Panc1 (cell line): ENCODE results near the gene CIAO1.

Experiments used
- POLR2AphosphoS5 ChIP-seq: IDR thresholded peaks from 2 replicates; pipeline ENCODE4 v1.6.1; 2012; ENCODE audit warnings: mild to moderate bottlenecking, low read depth, low read length, moderate library complexity
- SIN3A ChIP-seq: IDR thresholded peaks from 2 replicates; pipeline ENCODE4 v1.6.1; 2012; ENCODE audit warnings: low read depth, mild to moderate bottlenecking, low read length, moderate library complexity, borderline replicate concordance; ENCODE audit not compliant: insufficient read depth
- TF ChIP-seq, protein P1 (sequence below): fragments of 450-650 bp; IDR thresholded peaks from 2 replicates; pipeline ENCODE4 v1.5.1; 2017; ENCODE audit warnings: mild to moderate bottlenecking
- TF ChIP-seq, protein P2 (sequence below), 2 experiments: IDR thresholded peaks; 2 replicates each; pipeline ENCODE4 v1.6.1; 2011 to 2012; ENCODE audit warnings: low read depth in 2 of 2, control low read depth in 1 of 2, low read length in 1 of 2, mild to moderate bottlenecking in 1 of 2, moderate library complexity in 1 of 2; ENCODE audit not compliant: insufficient read depth in 1 of 2

DNA sequence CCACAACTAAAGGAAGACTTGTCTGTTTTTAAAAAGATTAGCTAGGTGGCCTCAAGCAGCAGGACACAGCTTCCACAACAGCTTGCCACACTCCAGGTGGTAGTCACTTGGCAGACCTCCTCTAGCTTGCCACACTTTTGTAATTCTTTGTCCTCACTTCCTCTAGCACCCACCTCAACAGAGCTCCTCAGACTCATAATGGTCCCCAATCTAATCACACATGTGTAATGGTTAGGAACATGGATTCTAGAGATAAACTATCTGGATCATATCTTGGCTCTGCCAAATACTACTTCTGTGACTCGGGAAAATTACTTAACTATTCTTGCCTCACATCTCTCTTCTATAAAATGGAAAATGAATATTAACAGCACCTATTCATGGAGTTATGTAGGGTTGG is 35.8 kb downstream of the CIAO1 start:
- TF ChIP-seq, protein P1, sequence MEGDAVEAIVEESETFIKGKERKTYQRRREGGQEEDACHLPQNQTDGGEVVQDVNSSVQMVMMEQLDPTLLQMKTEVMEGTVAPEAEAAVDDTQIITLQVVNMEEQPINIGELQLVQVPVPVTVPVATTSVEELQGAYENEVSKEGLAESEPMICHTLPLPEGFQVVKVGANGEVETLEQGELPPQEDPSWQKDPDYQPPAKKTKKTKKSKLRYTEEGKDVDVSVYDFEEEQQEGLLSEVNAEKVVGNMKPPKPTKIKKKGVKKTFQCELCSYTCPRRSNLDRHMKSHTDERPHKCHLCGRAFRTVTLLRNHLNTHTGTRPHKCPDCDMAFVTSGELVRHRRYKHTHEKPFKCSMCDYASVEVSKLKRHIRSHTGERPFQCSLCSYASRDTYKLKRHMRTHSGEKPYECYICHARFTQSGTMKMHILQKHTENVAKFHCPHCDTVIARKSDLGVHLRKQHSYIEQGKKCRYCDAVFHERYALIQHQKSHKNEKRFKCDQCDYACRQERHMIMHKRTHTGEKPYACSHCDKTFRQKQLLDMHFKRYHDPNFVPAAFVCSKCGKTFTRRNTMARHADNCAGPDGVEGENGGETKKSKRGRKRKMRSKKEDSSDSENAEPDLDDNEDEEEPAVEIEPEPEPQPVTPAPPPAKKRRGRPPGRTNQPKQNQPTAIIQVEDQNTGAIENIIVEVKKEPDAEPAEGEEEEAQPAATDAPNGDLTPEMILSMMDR, result no peak
- TF ChIP-seq, protein P2, sequence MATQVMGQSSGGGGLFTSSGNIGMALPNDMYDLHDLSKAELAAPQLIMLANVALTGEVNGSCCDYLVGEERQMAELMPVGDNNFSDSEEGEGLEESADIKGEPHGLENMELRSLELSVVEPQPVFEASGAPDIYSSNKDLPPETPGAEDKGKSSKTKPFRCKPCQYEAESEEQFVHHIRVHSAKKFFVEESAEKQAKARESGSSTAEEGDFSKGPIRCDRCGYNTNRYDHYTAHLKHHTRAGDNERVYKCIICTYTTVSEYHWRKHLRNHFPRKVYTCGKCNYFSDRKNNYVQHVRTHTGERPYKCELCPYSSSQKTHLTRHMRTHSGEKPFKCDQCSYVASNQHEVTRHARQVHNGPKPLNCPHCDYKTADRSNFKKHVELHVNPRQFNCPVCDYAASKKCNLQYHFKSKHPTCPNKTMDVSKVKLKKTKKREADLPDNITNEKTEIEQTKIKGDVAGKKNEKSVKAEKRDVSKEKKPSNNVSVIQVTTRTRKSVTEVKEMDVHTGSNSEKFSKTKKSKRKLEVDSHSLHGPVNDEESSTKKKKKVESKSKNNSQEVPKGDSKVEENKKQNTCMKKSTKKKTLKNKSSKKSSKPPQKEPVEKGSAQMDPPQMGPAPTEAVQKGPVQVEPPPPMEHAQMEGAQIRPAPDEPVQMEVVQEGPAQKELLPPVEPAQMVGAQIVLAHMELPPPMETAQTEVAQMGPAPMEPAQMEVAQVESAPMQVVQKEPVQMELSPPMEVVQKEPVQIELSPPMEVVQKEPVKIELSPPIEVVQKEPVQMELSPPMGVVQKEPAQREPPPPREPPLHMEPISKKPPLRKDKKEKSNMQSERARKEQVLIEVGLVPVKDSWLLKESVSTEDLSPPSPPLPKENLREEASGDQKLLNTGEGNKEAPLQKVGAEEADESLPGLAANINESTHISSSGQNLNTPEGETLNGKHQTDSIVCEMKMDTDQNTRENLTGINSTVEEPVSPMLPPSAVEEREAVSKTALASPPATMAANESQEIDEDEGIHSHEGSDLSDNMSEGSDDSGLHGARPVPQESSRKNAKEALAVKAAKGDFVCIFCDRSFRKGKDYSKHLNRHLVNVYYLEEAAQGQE (IDR thresholded peaks at IDR 0.05; ENCODE audit: insufficient read depth in 1 of 2, low read depth in 2 of 2, low read length in 1 of 2), result no peak
- TF ChIP-seq POLR2AphosphoS5 (no peak), SIN3A (no peak)
